ENCODE data around the gene EHD3.

Gene EHD3

DNA sequence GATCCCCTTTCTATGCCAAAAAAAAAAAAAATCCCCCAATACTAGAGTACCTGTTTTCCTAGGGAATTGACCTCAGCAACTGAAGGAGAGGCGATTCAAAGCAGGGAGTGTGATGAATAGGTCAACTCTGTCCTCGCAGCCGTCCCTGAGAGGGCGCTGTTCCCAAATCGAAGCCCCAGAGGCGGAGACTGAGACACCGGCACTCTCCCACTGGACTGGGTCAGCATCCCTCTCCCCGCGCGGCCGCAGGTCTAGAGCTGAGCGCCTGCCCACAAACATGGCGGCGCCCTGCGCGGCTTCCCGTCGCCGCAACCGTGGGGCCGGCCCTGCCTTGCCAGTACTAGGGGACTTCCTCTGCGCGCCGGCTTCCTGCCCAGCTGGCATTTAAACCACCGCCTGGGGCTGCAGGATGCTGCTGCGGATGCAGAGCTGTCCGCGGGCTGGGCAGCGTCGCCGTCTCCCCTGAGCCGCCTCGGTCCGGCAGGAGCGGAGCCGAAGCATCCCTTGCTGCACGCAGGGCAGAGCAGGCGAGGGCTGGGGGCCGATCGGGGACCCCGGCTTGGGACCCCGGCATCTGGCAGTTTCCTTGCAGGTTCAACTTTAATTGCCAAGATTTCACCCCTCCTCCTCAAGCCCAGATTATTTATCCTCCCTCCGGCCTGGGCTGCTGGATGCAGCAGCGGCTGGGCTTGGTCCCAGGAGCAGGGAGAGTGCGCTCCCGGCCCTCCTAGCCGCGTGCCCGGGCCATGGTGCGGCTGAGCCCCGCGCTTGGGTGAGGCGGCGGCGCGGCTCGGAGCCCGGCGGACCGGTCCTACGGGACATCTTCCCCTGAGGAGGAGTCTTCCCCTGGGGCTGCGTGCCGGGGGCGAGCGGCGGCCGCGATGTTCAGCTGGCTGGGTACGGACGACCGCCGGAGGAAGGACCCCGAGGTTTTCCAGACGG is at the start of gene EHD3:
Gene EHD3 (plus strand): TSS at position 412 of the 942 bp plus-strand sequence. CDS start 470 bp downstream, at position 882.
- DNase-seq (ENCODE audit: low spot score) = peak; percentile 90

DNA sequence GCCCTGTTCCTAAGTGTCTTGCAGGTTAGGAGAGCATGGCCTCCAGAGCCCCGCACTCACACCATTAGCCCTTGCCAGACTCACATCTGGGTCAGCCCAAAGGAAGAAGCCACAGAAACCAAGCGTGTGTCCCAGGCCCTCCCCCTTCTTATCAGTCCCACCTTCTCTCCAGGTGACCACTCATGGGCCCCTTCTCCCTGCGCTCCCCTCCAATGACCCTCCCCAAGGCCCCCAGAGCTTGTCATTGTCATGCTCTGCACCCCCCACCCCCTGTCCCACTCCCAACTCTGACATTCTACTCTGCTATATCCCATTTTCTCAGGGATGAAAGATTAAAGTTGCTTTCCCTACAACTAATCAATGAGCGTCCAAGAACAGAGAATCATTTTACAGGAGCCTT is 46.8 kb upstream of the EHD3 start:
- DNase-seq (ENCODE audit: low spot score) = no peak

DNA sequence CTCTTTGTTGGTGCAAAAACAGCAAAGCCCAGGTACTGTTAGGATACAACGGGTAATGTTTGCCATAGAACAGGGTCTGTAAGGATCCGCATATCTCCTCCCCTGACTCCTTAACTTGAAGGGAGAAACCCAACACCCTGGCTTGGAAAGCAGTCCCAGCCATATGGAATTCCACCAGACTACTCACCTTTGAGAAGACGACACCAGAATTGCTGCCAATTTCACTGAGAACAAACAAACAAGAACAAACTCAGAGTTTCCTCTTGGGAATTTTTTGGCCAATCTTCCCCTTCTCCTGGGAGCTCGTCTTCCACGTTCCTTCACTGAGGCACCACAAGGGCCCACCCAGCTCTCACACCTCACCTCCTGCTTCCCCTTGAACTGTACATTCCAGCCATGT is 45.8 kb upstream of the EHD3 start:
- no peak for DNase-seq (ENCODE audit: low spot score)

DNA sequence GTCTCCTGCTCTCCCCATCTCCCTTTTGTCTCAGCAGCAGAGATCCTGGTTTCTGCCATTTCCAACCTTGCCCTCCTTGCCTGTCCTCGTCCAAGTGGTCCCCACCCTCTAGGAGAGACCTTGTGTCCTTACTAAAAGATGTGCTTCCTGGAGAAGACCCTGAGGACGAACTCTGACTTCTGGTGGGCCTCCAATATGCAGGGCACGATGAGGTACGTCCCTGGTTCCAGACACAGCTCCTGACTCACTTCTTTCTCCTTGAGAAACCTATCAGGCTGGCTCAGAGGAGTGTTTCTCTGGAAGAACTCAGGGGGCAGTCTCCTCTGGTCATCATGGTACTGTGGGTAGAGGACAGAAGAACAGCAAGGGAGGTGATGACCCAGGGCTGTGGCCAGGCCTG is 44.8 kb upstream of the EHD3 start:
- DNase-seq (ENCODE audit: low spot score) = no peak

DNA sequence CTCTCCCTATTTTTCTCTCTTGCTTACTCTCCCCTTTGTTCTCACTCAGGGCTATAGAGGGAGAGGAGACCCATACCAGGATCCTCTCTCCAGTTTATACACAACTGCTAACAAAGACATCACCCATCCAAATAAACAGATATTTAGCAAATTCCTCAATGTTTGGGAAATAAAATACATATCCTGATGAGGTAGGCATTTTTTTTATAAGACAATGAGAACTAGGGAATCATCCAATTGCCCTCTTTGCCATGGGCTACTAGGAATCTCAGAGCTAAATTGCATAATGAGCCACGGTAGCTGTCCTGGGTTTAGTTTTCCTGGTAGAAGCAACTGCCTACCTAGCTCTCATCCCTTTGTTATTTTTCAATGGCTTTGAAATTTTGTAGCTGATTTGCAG is 43.8 kb upstream of the EHD3 start:
- no peak for DNase-seq (ENCODE audit: low spot score)

DNA sequence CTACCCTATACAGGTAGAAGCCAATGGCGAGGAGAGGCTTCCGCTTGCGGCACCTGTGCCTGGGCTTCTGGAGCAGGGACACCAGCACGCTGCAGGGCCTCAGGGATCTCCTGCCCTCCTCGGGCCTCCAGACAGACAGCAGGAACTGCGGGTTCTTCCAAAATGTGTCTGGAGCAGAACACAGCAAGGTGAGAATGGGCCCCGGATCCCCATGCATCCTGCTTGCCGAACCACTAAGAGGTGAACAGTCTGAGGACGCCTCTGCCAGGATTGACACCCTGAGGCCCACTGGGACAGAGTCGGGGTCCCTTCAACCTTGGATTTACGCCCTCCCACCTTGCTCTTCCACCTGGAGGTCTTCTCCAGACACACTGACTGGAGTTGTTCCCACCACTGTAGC is 42.0 kb upstream of the EHD3 start:
- DNase-seq (ENCODE audit: low spot score) = no peak

DNA sequence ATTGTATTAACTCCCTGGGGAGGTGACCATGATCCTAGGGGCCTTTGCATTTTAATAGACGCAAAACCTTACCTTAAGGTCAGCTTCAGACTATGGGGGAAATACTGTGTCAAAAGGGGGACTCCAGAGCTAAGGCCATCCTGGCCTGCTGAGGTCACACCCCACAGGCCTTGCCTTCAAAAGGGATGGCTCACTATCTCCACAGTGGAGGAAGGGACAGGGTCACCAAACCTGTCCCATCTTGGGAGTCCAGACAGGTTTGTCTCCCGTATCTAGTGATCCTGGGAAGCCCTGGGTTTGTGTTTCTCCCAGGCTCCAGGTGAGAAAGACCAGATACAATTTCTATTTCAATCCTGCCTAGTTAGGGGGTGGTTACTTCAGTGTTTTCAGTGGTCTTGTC is 41.6 kb upstream of the EHD3 start:
- DNase-seq (ENCODE audit: low spot score) = no peak

DNA sequence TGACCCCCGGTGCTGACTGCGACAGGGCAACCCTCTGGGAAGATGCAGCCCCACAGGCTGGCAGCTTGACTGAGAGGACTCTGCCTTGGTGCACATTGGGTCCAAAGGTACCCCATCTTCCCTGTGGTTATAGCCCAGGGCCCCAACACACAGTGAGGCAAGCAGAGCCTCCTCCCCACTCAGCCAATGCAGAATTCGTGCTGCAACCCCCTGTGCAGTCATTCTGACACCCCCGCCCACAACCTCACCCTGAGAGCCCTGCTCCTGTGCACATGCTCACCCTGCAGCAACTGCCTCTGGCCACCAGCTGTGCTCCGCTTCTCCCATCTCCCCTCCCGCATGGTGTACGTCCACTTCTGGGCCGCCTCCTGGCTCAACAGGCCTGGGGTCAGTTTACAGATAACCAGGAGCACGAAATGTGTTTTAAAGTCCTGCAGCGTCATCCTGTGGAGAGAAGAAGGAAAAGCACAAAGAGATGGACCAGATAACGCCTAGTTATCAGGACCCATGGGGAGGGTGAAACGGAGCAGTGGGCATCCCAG is 41.0 kb upstream of the EHD3 start:
- no peak for DNase-seq (ENCODE audit: low spot score)

DNA sequence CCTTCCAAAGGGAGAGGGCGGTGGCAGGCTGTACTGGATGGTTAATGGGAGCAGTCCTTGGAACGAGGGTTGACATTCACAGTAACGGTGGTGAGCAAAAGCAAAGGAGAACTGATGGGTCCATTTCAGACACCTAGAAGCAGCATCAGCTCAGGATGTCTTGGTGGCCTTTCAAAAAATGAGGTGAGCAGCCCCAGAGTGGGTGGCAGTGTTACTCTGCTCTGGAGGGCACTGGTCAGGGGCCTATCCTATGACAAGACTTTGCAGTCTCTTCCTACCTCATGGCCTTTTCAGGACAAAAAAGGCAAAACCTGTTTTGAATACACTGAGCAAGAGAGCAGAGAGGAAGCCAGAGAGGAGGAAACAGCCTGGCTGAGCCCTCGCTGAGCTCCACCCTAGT is 40.1 kb upstream of the EHD3 start:
- no peak for DNase-seq (ENCODE audit: low spot score)

DNA sequence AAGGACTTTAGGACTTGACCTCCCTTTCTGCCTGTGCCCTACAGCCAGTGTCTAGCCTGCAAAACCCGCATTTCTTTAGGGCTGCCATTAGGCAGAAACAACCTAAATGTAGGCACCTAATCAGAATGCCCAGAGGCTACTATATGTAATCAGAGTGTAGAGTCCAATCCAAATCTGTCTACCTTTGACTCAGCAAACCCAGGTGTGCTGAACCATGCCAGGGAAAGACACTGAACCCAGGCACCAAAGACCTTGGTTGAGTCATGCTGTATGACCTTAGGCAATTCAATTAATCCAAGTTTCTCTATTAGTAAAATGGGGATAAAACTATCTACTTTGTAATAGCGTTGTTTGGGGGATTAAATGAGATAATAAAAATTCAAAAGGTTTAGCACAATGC is 37.3 kb upstream of the EHD3 start:
- DNase-seq (ENCODE audit: low spot score) = no peak

DNA sequence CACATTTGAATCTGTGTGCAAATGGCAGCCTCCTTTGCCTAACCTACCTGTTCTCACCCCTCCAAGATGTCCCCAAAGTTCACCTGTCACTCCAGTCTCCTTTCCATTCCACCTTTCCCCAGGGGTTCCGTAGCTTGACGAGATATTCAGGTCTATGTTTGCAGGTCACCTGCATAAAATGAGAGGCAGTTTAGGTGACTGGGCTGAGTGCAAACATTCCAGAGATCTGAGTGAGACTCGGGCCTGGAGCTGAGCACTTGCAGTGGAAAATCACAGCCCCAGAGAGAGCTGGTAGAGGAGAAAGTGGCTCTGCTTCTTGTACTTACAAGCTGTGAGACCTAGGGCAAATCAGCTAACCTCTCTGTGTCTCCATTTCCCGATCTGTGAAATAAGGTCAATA is 36.8 kb upstream of the EHD3 start:
- no peak for DNase-seq (ENCODE audit: low spot score)

DNA sequence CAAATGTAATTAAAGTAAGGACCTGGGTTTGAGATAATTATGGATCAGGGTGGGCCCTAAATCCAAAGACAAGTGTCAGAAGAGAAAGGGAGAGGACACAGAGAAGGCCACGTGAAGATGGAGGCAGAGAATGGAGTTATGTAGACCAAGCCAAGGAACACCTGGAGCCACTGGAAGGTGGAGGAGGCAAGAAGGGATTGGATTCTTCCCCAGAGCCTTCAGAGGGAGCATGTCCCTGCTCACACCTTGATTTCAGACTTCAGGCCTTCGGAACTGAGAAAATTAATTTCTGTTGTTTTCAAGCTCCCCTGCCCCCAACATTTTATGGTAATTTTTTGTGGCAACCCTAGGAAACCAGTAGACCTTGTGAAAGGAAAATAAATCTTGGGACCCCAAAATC is 36.3 kb upstream of the EHD3 start:
- no peak for DNase-seq (ENCODE audit: low spot score)

DNA sequence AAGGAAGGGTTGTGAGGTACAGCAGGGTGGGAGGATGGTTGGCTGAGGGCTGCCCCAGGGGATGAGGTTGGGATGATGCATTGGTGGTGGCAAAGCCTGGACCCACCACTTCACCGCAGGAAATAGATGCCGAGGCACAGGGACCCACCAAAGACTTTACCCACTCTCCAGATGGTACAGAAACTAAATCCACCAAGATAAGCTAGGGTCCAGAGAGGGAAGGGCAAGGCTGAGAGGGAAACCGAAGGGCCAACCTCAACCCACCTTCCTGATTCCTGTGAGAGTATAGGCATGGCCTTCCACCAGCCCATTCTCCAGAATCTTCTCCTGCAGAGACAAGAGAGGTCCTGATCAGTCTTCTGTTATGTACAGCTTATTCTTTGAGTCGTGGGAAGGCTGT is 34.7 kb upstream of the EHD3 start:
- DNase-seq (ENCODE audit: low spot score) = no peak

DNA sequence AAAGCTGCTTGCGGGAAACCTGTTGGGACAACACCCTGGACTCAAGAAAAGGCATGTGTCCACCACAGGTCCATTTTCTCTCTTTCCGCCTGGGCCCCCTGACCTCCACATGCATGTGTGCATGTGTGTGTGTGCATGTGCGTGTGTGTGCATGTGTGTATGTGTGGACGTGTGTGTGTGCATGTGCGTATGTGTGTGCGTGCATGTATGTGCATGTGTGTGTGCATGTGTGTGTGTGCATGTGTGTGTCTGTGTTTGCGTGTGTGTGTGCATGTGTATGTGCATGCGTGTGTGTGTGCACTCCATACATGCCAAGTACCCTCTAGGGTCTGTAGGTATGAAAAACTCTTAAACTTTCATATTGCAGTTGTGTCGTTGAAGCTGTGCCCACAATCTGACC is 33.0 kb upstream of the EHD3 start:
- no peak for DNase-seq (ENCODE audit: low spot score)

DNA sequence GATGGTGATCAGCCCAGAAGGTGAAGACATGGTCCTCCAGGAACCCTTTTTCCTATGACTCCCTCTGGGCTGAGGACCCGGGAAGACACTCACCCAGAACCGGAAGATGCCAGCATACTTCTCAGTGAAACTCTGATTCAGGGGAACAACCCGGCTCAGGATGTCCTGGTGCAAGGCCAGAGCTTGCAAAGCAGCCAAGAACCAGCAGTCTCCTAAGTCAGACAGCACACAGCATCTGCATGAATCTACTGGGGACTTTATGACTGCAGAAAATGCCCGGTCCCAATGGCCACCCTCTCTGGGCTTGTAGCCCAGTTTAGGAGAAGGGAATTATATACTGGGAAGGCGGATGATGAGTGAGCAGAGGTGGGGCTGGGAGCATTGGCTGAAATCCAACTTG is 31.9 kb upstream of the EHD3 start:
- DNase-seq (ENCODE audit: low spot score) = no peak

DNA sequence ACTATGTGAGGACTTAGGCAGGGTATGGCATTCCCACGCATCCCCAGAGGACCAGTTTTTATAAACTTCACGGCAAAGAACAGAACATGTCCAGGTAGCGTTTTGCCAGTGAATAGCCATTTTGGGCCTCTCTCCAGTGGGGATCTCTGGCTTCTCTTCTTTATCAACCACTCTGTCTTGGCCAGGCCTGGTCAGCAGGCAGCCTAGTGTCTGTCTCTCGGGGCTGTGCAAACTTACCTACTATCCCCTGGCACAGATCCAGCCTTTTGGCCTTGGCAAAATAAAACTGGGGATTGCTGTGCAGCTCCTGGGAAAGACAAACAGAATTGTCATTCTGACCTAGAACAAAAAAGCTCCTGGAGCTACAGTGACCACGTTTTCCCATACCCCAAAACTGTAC is 31.1 kb upstream of the EHD3 start:
- DNase-seq (ENCODE audit: low spot score) = no peak

DNA sequence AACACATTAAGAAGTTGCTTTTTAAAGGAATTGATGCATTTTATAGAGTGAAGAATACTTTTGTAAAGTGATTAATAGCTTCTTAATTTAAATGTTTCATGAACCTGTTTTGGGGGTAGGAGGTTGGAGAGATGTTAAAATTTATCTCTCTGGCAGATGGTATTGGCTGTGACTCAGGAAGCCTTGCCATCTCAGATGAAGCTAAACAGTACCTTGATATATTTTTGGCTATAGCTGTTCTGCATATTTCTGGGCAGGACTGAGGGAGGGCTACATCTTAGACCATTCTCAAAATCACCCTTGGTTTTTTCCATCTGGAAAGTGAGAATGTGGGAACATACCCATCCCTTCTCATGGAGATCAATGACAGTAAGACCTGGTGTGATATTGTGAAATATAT is 30.0 kb upstream of the EHD3 start:
- DNase-seq (ENCODE audit: low spot score) = no peak

DNA sequence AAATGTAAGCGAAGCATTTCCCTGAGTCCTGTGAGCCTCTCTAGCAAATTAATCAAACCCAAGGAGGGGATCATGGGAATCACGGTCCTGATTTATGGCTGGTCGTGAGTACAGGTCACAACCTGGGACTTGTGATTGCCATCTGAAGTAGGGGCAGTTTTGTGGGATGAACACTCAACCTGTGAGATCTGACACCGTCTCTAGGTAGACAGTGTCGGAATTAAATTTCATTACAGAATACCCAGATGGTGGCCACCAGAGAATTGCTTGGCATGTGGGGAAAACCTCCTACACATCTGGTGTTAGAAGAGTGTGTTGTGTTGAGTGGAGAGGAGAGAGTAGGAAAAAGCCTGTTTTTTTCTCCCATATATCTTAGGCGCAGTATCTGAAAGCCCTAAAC is 29.2 kb upstream of the EHD3 start:
- no peak for DNase-seq (ENCODE audit: low spot score)

DNA sequence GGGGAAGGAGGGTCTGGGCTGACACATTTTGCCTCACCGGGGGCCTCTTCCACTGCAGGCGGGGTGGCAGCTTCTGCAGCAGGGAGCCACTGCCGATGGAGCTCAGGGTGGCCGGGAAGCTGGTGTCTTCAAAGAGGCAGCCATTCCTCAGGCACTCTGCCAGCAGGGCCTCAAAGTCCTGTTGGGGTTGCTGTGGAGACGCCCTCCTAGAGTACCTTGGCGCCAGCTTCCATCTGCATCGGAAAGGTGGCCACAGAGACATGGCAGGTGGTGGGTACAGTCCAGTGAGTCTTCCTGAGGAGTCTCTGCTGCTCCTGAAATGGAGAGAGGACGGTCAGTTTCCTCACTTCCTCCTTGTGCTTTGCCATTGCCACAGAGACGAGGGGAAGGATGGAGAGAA is 28.8 kb upstream of the EHD3 start:
- DNase-seq (ENCODE audit: low spot score) = no peak

DNA sequence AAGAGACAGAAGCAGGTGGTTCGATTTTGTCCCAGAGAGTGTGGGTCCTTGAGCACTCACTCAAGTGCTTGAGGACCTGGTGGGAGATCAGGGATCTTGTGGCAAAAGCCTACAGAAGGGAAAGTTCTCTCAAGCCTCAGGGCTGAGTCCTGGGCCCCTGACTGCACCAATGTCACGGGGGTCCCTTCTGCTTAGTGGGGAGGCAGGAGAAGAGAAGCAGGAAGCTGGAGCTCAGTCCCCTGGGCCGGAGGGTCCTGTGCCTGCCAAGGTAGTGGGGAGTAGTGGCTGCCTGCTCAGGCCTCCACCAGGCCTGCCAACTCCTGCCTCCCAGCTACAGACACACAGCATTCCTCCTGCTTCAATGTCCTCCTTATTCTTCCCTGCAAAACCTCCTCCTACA is 28.3 kb upstream of the EHD3 start:
- no peak for DNase-seq (ENCODE audit: low spot score)

DNA sequence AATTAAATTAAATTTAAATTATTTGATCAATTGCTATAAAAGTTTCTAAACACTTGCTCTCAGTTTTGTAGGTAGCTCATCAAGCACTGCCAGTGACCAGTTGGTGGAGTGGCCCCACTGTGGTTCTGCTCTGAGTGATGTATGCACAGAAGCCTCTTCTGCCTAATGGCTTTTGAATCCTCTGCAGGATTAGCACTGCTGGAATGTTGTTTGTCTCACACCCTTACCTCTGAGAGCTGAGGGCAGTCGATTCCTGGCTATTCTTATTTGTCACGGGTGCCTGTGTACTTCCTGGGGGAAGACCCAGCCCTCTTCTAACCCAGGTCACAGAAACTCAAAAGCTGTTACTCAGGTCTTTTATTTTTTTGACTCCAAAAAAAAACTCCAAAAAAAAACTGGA is 26.2 kb upstream of the EHD3 start:
- DNase-seq (ENCODE audit: low spot score) = no peak

DNA sequence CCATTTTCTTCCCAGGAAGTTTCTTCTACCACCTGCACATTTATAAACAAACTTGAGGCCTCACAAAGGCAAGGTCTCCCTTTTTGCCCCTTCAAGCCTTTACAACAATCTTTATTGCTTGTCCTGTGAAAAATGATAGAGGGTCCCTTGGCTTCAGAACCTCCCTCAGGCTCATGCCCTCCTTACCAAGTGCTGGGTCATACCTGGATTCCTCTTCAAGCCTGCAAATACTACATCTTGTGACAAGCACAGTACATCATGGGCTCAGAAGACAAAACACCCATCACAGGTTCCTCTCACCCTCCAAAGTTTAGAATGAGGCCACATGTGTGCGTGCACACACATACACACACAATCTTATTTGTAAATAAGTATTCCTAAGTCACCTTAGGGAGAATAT is 25.7 kb upstream of the EHD3 start:
- DNase-seq (ENCODE audit: low spot score) = no peak

DNA sequence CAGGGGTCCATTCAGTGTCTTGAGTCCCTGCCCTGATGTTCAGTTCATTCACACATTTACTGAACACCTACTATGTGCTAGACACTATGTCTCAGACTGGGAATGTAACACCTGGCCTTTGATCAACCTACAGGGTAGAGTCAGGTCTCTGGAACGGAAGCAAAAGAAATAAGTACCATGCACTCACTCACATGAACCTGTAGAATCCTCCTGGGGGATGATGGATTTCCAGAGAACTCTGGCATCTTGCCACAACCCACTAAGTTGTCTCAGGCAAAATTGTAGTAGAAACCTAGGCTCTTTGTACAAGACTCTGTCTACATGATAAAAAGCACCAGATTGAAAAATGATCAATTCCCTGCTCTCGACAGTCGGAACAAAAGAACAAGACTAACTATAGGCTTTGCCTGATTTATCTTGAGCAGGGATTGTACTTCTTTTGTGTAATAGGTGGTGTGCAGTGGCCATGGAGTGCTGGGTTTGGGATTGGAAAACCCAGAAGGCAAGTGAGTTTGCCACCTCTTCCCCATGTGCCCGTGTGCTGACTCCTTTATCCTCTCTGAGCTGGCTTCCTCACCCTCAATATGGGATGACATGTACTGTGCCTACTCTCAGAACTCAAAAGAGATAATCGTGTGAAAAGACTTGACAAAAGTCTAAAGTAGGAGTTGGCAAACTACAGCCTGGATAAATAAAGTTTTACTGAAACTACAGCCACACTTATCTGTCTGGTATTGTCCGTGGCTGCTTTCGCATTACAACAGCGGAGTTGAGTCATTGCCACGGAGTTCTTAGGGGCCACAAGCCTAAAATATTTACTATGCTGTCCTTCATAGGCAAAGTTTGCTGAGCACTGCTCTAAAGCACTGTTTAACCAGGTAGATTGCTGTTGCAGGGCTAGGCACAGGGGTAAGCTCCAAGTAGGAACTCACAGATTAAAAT is 21.0 kb upstream of the EHD3 start:
- DNase-seq (ENCODE audit: low spot score) = no peak
